Neural cell (in vitro differentiated cells): ENCODE data around the gene ESPL1. TPM values are rescaled to one million over a fixed set of nuclear protein-coding genes. Genes with fewer than 3 reads are reported as not detected.
A peak's percentile ranks its signal among the peaks of the same experiment; 100 is the strongest.

Experiments
- H2AFZ ChIP-seq: fragments of 200-600, 300-800 bp; sonication (generic), shearing (Covaris generic); 2 replicates; pipeline ENCODE4 v1.6.0; 2014; ENCODE audit warnings: low read depth, mild to moderate bottlenecking, antibody characterized with exemption, low read length, moderate library complexity
- H3F3A ChIP-seq: fragments of 200-600 bp; shearing (Covaris generic); 2 replicates; pipeline ENCODE4 v1.6.1; 2016; ENCODE audit warnings: mild to moderate bottlenecking, moderate library complexity, mixed read lengths, antibody characterized with exemption, low read length; ENCODE audit not compliant: insufficient read depth, poor library complexity, severe bottlenecking
- H3K27ac ChIP-seq: fragments of 200-600, 300-800 bp; sonication (generic), shearing (Covaris generic); 2 replicates; pipeline ENCODE4 v1.5.1; 2014; ENCODE audit warnings: mild to moderate bottlenecking, low read length, moderate library complexity
- H3K27me3 ChIP-seq: fragments of 300-800, 200-600 bp; sonication (generic), shearing (Covaris generic); 2 replicates; pipeline ENCODE4 v1.6.0; 2014; ENCODE audit warnings: mild to moderate bottlenecking, low read depth, low read length, moderate library complexity; ENCODE audit not compliant: insufficient read depth
- H3K36me3 ChIP-seq: fragments of 300-800, 200-600 bp; sonication (generic), shearing (Covaris generic); 2 replicates; pipeline ENCODE4 v1.5.1; 2014; ENCODE audit warnings: mild to moderate bottlenecking, antibody characterized with exemption, low read length, moderate library complexity; ENCODE audit not compliant: insufficient read depth
- H3K4me2 ChIP-seq: fragments of 300-800, 200-600 bp; sonication (generic), shearing (Covaris generic); 2 replicates; pipeline ENCODE4 v1.6.0; 2014; ENCODE audit warnings: mild to moderate bottlenecking, low read length
- H3K4me3 ChIP-seq: fragments of 300-800, 200-600 bp; sonication (generic), shearing (Covaris generic); 2 replicates; pipeline ENCODE4 v1.5.1; 2014; ENCODE audit warnings: mild to moderate bottlenecking, low read length, moderate library complexity
- H3K79me2 ChIP-seq: fragments of 200-600 bp; shearing (Covaris generic); replicated peaks from 2 replicates; pipeline ENCODE4 v1.6.0; 2014; ENCODE audit warnings: mild to moderate bottlenecking, low read length, moderate library complexity; ENCODE audit not compliant: insufficient read depth
- H3K9ac ChIP-seq: fragments of 300-800, 200-600 bp; sonication (generic), shearing (Covaris generic); 2 replicates; pipeline ENCODE4 v1.6.1; 2016; ENCODE audit warnings: mild to moderate bottlenecking, low read length, mixed read lengths
- H3K9me2 ChIP-seq: fragments of 200-600 bp; shearing (Covaris generic); 2 replicates; pipeline ENCODE4 v1.6.1; 2016; ENCODE audit warnings: mild to moderate bottlenecking, low read length, mixed read lengths; ENCODE audit not compliant: insufficient read depth
- H3K9me3 ChIP-seq: fragments of 200-600, 300-800 bp; sonication (generic), shearing (Covaris generic); 2 replicates; pipeline ENCODE4 v1.6.1; 2016; ENCODE audit warnings: mild to moderate bottlenecking, mixed run types, low read length, moderate library complexity, mixed read lengths
- H4K20me1 ChIP-seq: fragments of 200-600 bp; shearing (Covaris generic); 2 replicates; pipeline ENCODE4 v1.6.1; 2016; ENCODE audit warnings: mild to moderate bottlenecking, mixed run types; ENCODE audit not compliant: insufficient read depth
- EP300 ChIP-seq: fragments of 450-650 bp; conservative IDR thresholded peaks from 2 replicates; pipeline ENCODE4 v1.6.1; 2014; ENCODE audit warnings: antibody characterized with exemption, mild to moderate bottlenecking, moderate library complexity; ENCODE audit not compliant: poor library complexity, severe bottlenecking
- EZH2 ChIP-seq: fragments of 200-600, 300-800 bp; shearing (Covaris generic), sonication (generic); IDR thresholded peaks from 2 replicates; pipeline ENCODE4 v1.6.1; 2014; ENCODE audit warnings: antibody characterized with exemption, low read length, borderline replicate concordance, mild to moderate bottlenecking; ENCODE audit not compliant: insufficient read depth, poor library complexity, severe bottlenecking
- MXI1 ChIP-seq: fragments of 450-650 bp; conservative IDR thresholded peaks from 2 replicates; pipeline ENCODE4 v1.6.1; 2014; ENCODE audit warnings: antibody characterized with exemption, mild to moderate bottlenecking; ENCODE audit not compliant: poor library complexity, severe bottlenecking
- POLR2AphosphoS5 ChIP-seq: IDR thresholded peaks from 2 replicates; pipeline ENCODE4 v1.6.1; 2012
- RAD21 ChIP-seq: fragments of 450-650 bp; conservative IDR thresholded peaks from 2 replicates; pipeline ENCODE4 v1.6.1; 2014; ENCODE audit warnings: antibody characterized with exemption, mild to moderate bottlenecking, moderate library complexity
- REST ChIP-seq: IDR thresholded peaks from 2 replicates; pipeline ENCODE4 v1.6.1; 2012; ENCODE audit warnings: borderline replicate concordance
- SMC3 ChIP-seq: fragments of 450-650 bp; conservative IDR thresholded peaks from 2 replicates; pipeline ENCODE4 v1.6.1; 2014; ENCODE audit warnings: antibody characterized with exemption, mild to moderate bottlenecking, moderate library complexity; ENCODE audit not compliant: poor library complexity
- TAF1 ChIP-seq: IDR thresholded peaks from 2 replicates; pipeline ENCODE4 v1.6.1; 2012; ENCODE audit warnings: low read depth
- polyA plus RNA-seq: library from polyadenylated mRNA; depleted of rRNA; stranded (reverse); fragments of >200 nt; gene quantifications from 2 replicates; pipeline ENCODE4 v1.2.3, GENCODE V29; 2014
- TF ChIP-seq, protein P1 (sequence below): fragments of 450-650 bp; IDR thresholded peaks from 2 replicates; pipeline ENCODE4 v1.5.1; 2014; ENCODE audit warnings: antibody characterized with exemption, mild to moderate bottlenecking, moderate library complexity; ENCODE audit not compliant: poor library complexity, severe bottlenecking

The ESPL1 gene
- polyA plus RNA-seq, 1 donor from 2014 or later: 0.33 TPM

DNA sequence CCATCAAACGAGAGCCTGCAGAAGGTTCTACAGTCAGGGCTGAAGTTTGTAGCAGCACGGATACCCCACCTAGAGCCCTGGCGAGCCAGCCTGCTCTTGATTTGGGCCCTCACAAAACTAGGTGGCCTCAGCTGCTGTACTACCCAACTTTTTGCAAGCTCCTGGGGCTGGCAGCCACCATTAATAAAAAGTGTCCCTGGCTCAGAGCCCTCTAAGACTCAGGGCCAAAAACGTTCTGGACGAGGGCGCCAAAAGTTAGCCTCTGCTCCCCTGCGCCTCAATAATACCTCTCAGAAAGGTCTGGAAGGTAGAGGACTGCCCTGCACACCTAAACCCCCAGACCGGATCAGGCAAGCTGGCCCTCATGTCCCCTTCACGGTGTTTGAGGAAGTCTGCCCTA lies 18.3 kb downstream of the ESPL1 start:
- no peaks in the 10 kb centered on the region for H3K79me2 ChIP-seq
- H4K20me1 ChIP-seq: no peaks in the 10 kb centered on the region
- H3K27ac ChIP-seq: no peak overlapping the region
- H3K4me3 ChIP-seq: no peak overlapping the region
- no peak overlapping the region for H3K9ac ChIP-seq
- H3K36me3 ChIP-seq: no peaks in the 10 kb centered on the region
- no peaks in the 10 kb centered on the region for H3K9me3 ChIP-seq
- H3K4me2 ChIP-seq: no peak overlapping the region
- no peaks in the 10 kb centered on the region for H3K27me3 ChIP-seq
- no peaks in the 10 kb centered on the region for H3F3A ChIP-seq
- no peak overlapping the region for H2AFZ ChIP-seq
- TF ChIP-seq TAF1 (no peak), REST (no peak), POLR2AphosphoS5 (no peak), EZH2 (no peak), SMC3 (no peak), MXI1 (no peak)
- TF ChIP-seq, protein P1, sequence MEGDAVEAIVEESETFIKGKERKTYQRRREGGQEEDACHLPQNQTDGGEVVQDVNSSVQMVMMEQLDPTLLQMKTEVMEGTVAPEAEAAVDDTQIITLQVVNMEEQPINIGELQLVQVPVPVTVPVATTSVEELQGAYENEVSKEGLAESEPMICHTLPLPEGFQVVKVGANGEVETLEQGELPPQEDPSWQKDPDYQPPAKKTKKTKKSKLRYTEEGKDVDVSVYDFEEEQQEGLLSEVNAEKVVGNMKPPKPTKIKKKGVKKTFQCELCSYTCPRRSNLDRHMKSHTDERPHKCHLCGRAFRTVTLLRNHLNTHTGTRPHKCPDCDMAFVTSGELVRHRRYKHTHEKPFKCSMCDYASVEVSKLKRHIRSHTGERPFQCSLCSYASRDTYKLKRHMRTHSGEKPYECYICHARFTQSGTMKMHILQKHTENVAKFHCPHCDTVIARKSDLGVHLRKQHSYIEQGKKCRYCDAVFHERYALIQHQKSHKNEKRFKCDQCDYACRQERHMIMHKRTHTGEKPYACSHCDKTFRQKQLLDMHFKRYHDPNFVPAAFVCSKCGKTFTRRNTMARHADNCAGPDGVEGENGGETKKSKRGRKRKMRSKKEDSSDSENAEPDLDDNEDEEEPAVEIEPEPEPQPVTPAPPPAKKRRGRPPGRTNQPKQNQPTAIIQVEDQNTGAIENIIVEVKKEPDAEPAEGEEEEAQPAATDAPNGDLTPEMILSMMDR: no peak
- H3K9me2 ChIP-seq: no peaks in the 10 kb centered on the region

GRCh38 chr12:53287741-53288216 lies 19.7 kb downstream of the ESPL1 start:
- Histone ChIP-seq H3K4me3 (no peak overlapping the region), H3K79me2 (no peaks in the 10 kb centered on the region), H3K9me2 (no peaks in the 10 kb centered on the region), H3K9ac (no peak overlapping the region), H3F3A (no peaks in the 10 kb centered on the region), H3K4me2 (no peak overlapping the region), H3K27ac (no peak overlapping the region), H3K27me3 (no peaks in the 10 kb centered on the region), H3K9me3 (no peaks in the 10 kb centered on the region), H3K36me3 (no peaks in the 10 kb centered on the region), H2AFZ (no peak overlapping the region), H4K20me1 (no peaks in the 10 kb centered on the region)
- TF ChIP-seq REST (no peak), RAD21 (peak; percentile 89), MXI1 (peak; percentile 31), POLR2AphosphoS5 (no peak), EP300 (no peak), TAF1 (no peak), SMC3 (peak; percentile 97)
- TF ChIP-seq, protein P1: peak; percentile 90
